Left ventricle myocardium inferior (tissue), 1 donor: Measurements from ENCODE around the gene ENDOD1. TPM values are rescaled to one million over a fixed set of nuclear protein-coding genes. Genes with fewer than 3 reads are reported as not detected.

Source experiments
- DNase-seq: peaks from one replicate; pipeline ENCODE4 v3.0.0-alpha.2; 2020
- H3K27ac ChIP-seq: fragments of 200-600 bp; replicated peaks from 2 replicates; pipeline ENCODE4 v1.8.0; 2021
- H3K27me3 ChIP-seq: fragments of 200-600 bp; 2 replicates; pipeline ENCODE4 v1.8.0; 2021; ENCODE audit warnings: low read depth
- H3K36me3 ChIP-seq: fragments of 200-600 bp; 2 replicates; pipeline ENCODE4 v1.8.0; 2021
- H3K4me1 ChIP-seq: fragments of 200-600 bp; 2 replicates; pipeline ENCODE4 v1.8.0; 2021
- H3K4me3 ChIP-seq: fragments of 200-600 bp; 2 replicates; pipeline ENCODE4 v1.8.0; 2021; ENCODE audit warnings: mild to moderate bottlenecking, moderate library complexity
- H3K9me3 ChIP-seq: fragments of 200-600 bp; replicated peaks from 2 replicates; pipeline ENCODE4 v1.8.0; 2021
- CTCF ChIP-seq: fragments of 200-600 bp; IDR thresholded peaks from 2 replicates; pipeline ENCODE4 v1.8.0; 2021; ENCODE audit warnings: antibody characterized with exemption, mild to moderate bottlenecking, borderline replicate concordance
- intact Hi-C: fragments of 100-400 bp; cut with micrococcal nuclease; formaldehyde crosslinking; loops from one replicate; pipeline ENCODE4 v1.11.0; 2022
- total RNA-seq: library from RNA; stranded (reverse); fragmentation: NEBNext Ultra II Directional; extraction: Animal tissue kit (Norgen Biotek cat#: 25700); gene quantifications from one replicate; pipeline ENCODE4 v1.2.1, GENCODE V29; 2021
- donor health status: DM: no; HTN: yes; CAD: no; lungs with severe emphysema.

ENDOD1 gene
- total RNA-seq, 1 donor from 2014 or later = 11.3 TPM

GRCh38 chr11:95059046-95059445 is 30.6 kb upstream of the ENDOD1 start:
- TF ChIP-seq CTCF = no peak
- Histone ChIP-seq H3K4me1 (no peaks in the 10 kb centered on the region), H3K36me3 (no peaks in the 10 kb centered on the region), H3K27ac (no peak overlapping the region), H3K4me3 (no peak overlapping the region), H3K9me3 (no peaks in the 10 kb centered on the region), H3K27me3 (peaks cover 16% of the 10 kb centered on the region)
- DNase-seq = no peak
- intact Hi-C loops = no loop called here

GRCh38 chr11:95065336-95065735 is 24.3 kb upstream of the ENDOD1 start:
- H3K4me1 ChIP-seq = peaks cover 39% of the 10 kb centered on the region

GRCh38 chr11:95066716-95067038 is 23.0 kb upstream of the ENDOD1 start, which contains the start of gene SRSF8:
Gene SRSF8 (plus strand): TSS chr11:95066919. CDS start chr11:95067227, 308 bp downstream.
- H3K27ac ChIP-seq = peak within 1 kb of the TSS; percentile 98
- TF ChIP-seq CTCF = no peak
- no peaks in the 10 kb centered on the region for H3K27me3 ChIP-seq
- H3K4me1 ChIP-seq = peaks cover 45% of the 10 kb centered on the region
- H3K4me3 ChIP-seq = peak within 1 kb of the TSS; percentile 89
- no peaks in the 10 kb centered on the region for H3K9me3 ChIP-seq
- DNase-seq = no peak
- intact Hi-C loops = loop anchor here (5.0 kb wide), 1 partner anchor 81 kb away; no protein-coding TSS in a partner anchor
- no peaks in the 10 kb centered on the region for H3K36me3 ChIP-seq

More at GRCh38 chr11:95065336-95065735, 24.3 kb upstream of the ENDOD1 start:
- Histone ChIP-seq H3K9me3 (no peaks in the 10 kb centered on the region), H3K36me3 (no peaks in the 10 kb centered on the region), H3K4me3 (no peak overlapping the region), H3K27ac (no peak overlapping the region), H3K27me3 (no peaks in the 10 kb centered on the region)
- intact Hi-C loops = loop anchor here (5.0 kb wide), 1 partner anchor 82 kb away; no protein-coding TSS in a partner anchor
- no peak for TF ChIP-seq CTCF
- DNase-seq = no peak

- DNase-seq = peak; percentile 87
- H3K4me3 ChIP-seq = peak overlapping the region; percentile 89
- no peaks in the 10 kb centered on the region for H3K27me3 ChIP-seq
- H3K27ac ChIP-seq = peak overlapping the region; percentile 98
- H3K36me3 ChIP-seq = peaks cover under 1% of the 10 kb centered on the region
- TF ChIP-seq CTCF = peak; percentile 72
- no peaks in the 10 kb centered on the region for H3K9me3 ChIP-seq
- peaks cover 45% of the 10 kb centered on the region for H3K4me1 ChIP-seq
- intact Hi-C loops = loop anchor here (5.0 kb wide), 1 partner anchor 80 kb away; no protein-coding TSS in a partner anchor
Measured at GRCh38 chr11:95067039-95067840, 22.4 kb upstream of the ENDOD1 start.

GRCh38 chr11:95067841-95068219 is 21.8 kb upstream of the ENDOD1 start:
- DNase-seq = no peak
- intact Hi-C loops = loop anchor here (5.0 kb wide), 1 partner anchor 79 kb away; no protein-coding TSS in a partner anchor
- H3K9me3 ChIP-seq = no peaks in the 10 kb centered on the region
- H3K36me3 ChIP-seq = peaks cover 4% of the 10 kb centered on the region
- H3K4me1 ChIP-seq = peaks cover 45% of the 10 kb centered on the region
- no peaks in the 10 kb centered on the region for H3K27me3 ChIP-seq
- peak overlapping the region; percentile 98 for H3K27ac ChIP-seq
- H3K4me3 ChIP-seq = peak overlapping the region; percentile 89
- TF ChIP-seq CTCF = no peak
